ENCODE results near the gene ATP6V1B1.

Gene ATP6V1B1

GRCh38 chr2:70935468-70936164 lies at the start of gene ATP6V1B1:
ATP6V1B1 (plus strand) TSS chr2:70935900; CDS start chr2:70935955, 55 bp downstream.
- DNase-seq (ENCODE audit: low spot score): no peak

DNA sequence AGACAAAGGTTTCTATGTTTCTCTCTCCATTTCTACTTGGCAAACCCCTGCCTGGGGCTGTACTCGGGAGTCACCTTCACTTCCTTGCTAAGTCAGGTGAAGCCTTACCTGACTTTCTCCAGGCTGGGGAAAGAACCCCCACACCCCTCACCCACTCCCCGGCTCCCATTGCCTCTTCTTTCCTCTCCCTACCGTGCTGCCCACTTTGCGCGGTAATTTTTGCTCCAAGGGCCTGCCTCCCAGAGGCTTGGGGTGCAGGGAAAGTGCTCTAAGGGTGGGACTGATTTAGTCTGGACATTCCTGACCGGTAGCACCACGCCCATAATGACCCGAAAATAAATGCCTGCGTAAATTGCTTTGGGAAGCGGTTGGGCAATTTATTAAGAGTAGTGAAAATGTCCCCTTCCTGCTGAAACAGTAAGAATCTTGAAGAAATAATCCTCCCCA lies 49.1 kb upstream of the ATP6V1B1 start:
- no peak for DNase-seq (ENCODE audit: low spot score)

GRCh38 chr2:70887208-70887549 lies 48.5 kb upstream of the ATP6V1B1 start:
- no peak for DNase-seq (ENCODE audit: low spot score)

DNA sequence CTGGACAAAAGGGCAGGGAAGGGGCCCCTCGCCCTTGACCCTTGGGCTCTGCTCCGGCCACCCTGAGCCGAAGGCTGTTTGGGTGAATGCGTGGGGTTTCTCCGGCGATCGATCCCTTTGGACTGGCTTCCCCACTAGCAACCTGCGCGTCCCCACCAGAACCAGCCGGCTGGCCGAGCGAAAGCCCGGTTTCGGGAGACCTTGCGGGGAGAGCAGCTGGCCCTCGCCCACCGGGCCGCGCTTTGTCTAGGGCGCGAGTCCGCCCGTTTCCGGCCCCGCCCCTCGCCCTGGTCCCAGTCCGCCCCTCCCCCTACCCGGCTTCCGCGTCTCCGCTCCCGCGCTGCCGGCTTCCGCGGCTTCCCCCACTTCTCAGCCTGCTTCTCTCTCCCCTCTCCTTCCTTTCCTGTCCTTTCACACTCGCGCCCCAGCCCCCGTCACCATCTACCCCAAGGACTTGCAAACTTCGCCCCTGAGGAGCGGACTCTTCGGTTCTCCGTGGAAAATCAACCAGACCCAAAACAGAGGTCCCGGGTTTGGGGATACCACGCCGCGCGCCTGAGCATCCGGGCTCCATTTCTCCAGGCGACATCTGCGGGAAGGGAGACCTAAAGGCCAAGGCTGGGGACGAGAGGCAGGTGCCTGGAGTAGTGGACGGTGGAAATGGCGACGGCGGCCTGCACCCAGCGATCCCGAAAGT lies 48.0 kb upstream of the ATP6V1B1 start:
- DNase-seq (ENCODE audit: low spot score): no peak

DNA sequence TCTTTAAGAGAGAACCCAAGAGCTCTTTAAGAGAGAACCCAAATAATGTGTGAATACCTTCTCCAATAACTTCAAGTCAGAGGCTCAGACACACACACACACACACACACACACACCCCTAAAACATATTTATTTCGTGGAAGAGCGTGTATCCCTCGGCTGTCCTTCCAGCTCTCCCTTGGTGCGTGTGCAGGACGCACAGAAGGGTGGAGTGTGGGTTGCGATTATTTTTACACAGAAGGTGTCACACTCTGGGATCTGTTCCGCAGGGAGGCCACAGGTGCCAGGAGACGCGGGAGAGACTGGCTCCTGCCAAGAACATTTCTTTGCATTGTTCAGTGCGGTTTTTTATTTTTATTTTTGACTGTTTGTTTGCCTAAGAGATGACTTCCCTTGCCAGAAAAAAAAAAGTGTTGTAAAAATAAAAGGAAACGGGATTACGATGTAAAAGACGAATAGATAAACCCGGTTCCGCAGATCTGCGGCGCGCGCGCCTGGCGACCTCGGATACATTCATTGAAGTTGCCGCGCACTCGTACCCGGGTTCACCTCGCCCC lies 47.3 kb upstream of the ATP6V1B1 start:
- no peak for DNase-seq (ENCODE audit: low spot score)

DNA sequence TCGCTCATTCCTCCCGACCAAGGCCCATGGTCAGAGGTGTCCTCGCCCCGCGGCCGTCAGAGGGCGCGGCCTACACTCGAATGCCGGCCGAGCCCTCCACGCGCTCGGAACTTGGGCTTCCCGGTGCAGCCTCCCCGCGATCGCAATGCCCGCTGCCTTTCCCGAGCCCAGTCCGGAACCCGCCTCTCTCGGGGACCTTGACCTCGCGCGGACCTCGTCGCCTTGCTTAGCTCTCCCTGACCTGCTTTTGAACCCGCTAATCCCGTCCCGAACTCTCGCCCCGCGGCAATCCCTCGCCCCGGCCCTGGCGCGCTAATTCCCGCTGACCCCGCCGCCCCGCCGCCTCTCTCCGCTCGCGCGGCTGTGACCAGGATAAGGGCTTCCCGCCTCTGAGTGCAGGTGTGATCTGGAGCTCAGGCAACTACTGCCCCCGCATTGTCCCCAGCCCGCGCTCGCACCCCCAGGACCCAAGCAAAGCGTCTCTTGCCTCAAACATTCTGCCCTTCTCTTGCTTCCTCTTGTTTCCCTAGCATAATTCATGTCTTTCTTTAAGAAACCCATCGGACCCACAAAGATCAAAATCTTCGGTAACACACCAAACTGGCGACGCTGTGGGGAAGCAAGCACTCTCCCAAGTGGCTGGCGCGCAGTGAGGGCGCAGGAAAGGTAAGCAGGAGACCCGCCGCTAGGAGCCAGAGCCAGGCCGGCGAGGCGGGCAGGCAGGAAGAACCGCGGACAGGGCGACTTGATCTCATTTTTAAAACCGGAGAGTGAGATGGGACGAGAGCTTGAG lies 46.6 kb upstream of the ATP6V1B1 start:
- DNase-seq (ENCODE audit: low spot score): no peak

DNA sequence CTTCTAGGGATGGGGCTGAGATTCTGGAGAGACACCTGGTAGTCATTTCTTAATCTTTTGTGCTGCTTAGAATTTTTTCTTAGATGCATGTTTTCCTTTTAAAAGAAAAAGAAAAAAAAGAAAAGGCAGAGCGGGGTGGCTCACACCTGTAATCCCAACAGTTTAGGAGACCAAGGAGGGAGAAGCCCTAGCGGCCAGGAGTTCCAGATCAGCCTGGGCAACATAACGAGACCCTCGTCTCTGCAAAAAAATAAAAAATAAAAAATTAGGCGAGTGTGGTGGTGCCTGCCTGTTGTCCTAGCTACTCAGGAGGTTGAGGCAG lies 46.0 kb upstream of the ATP6V1B1 start:
- DNase-seq (ENCODE audit: low spot score): no peak

GRCh38 chr2:70890469-70891065 lies 45.1 kb upstream of the ATP6V1B1 start:
- DNase-seq (ENCODE audit: low spot score): no peak

- DNase-seq (ENCODE audit: low spot score): no peak
Observed at GRCh38 chr2:70891572-70892357, 43.9 kb upstream of the ATP6V1B1 start.

GRCh38 chr2:70892750-70893149 lies 43.0 kb upstream of the ATP6V1B1 start:
- DNase-seq (ENCODE audit: low spot score): no peak

- DNase-seq (ENCODE audit: low spot score): no peak
Observed at GRCh38 chr2:70893186-70893585, 42.5 kb upstream of the ATP6V1B1 start.

DNA sequence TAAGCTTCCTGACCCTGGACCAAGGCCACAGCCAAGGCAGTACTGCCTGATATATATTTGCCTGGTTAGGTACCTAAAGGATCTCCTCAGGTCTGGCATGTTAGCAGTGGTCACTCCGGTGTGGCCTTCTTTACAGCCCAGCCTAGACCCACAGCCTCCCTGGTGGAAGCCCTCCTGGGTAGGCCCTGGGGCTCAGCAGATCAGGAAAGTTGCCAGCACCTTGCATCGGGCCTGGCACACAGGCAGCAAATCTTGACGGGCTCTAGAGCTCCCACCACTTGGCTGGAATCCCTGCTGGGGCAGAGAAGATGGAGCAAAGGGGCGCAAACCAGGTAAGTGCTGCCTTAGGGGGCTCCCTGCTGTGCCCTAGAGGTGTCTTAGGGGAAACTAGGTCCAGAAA lies 40.9 kb upstream of the ATP6V1B1 start:
- DNase-seq (ENCODE audit: low spot score): no peak

GRCh38 chr2:70895249-70895648 lies 40.5 kb upstream of the ATP6V1B1 start:
- no peak for DNase-seq (ENCODE audit: low spot score)

- DNase-seq (ENCODE audit: low spot score): no peak
Observed at GRCh38 chr2:70895998-70896764, 39.5 kb upstream of the ATP6V1B1 start.

DNA sequence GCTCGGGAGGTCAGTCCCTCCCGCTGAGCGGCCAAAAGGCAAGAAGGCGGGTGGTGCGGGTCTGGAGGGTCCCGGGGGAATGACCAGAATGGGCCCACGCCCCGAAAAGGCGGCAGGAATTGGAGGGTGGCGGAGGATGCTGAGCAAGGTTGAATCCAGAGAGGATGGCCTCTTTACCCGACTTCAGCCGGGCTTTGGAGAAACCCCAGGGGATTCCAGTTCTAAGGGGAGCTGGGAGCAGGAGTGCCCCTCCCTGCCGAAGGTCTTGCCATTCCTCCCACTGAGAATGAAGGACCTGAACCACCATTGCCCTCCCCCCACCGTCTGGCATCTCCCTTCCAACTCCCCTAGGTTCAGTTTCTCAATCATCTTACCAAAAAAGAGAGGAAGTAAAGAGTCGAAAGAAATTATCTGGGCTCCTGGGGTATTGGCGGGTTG lies 38.9 kb upstream of the ATP6V1B1 start:
- DNase-seq (ENCODE audit: low spot score): no peak

GRCh38 chr2:70897203-70897976 lies 38.3 kb upstream of the ATP6V1B1 start:
- no peak for DNase-seq (ENCODE audit: low spot score)

DNA sequence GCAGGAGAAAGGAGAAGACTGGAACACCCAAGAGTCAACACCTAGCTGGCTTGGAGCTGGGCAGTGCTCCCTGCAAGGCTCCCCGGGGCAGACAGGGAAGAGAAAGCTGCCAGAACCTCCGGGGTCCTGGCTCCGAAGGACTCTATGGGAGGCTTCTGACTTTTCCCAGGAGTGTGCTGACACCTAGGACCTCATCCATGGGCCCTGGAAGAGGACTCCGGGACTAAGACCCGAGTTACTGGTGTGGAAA lies 37.8 kb upstream of the ATP6V1B1 start:
- no peak for DNase-seq (ENCODE audit: low spot score)

DNA sequence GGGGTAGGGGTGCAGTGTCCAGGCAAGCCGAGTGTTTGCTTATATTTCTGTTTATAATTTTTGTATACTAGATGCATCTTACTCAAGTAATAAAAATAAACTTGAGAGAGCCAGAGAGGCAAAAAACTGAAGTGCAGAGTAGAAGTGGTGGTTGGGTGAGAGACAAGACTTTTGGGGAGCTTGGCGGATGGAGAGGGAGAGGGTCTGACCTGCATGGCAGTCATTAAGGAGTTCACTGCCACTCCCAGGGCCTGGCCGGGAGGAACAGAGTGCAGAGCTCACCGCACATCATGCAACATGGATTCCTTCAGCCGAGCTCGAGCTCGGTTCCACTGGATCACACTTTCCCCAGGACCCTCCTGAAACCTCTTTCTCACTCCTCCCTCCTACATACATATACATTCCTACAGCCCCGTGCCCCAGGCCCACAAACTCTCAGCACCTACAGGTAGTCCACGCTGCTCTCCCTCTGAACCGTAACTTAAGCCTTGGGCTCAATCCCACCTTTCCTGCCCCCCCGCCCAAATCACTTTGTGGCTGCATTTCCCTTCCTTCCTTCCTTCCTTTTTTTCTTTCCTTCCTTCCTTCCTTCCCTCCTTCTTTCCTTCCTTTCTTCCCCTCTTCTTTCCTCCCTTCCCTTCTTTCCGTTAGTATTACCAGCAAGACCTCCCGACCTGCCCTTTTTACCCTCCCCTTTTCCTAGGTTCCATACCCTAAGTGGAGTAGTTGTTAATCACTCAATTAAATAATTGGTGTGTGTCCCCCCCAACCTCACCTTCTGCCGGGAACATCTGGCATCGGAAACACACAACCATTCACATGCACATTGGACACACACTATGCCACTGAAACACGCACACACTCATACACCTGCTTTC lies 37.1 kb upstream of the ATP6V1B1 start:
- DNase-seq (ENCODE audit: low spot score): no peak
